Measurements from ENCODE around the gene SLC5A2. TPM values are rescaled to one million over a fixed set of nuclear protein-coding genes. Genes with fewer than 3 reads are reported as not detected.
"Not testable (repeated sequence)": the region's sequence is repeated elsewhere in the genome, so short reads cannot be mapped to it uniquely, and the experiment has no call there.

Gene SLC5A2
- total RNA-seq, result not detected

DNA sequence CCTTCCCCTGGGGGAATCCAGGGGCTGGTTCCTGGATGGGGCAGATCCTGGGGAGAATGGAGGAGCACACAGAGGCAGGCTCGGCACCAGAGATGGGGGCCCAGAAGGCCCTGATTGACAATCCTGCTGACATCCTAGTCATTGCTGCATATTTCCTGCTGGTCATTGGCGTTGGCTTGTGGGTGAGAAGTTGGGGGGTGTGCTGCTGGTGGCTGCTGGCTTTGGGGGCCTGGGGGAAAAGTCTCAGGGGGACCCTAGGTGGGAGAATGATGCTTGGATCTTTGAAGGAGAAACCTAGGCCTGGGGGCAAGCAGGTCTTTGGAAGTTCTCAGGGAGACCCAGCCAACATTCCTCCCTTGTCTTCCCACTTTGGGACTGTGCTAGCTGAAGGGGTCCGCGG is at the start of gene SLC5A2:
SLC5A2 (plus strand) TSS at position 43 of the 400 bp plus-strand sequence; CDS start at position 57, 14 bp downstream.
- Histone ChIP-seq H3K36me3 (peaks cover 0 to 2% (median 0%) of the 10 kb centered on the region in 3 donors), H3K27me3 (peaks cover 0 to 31% (median 0%) of the 10 kb centered on the region in 4 donors), H3K9me3 (no peaks in the 10 kb centered on the region), H3K27ac (no peak within 1 kb of the TSS), H3K4me3 (no peak within 1 kb of the TSS), H3K4me1 (peaks cover 12 to 23% (median 12%) of the 10 kb centered on the region in 3 donors)
- no peak for TF ChIP-seq POLR2A (IDR thresholded peaks at IDR 0.05)
- TF ChIP-seq, protein P1, sequence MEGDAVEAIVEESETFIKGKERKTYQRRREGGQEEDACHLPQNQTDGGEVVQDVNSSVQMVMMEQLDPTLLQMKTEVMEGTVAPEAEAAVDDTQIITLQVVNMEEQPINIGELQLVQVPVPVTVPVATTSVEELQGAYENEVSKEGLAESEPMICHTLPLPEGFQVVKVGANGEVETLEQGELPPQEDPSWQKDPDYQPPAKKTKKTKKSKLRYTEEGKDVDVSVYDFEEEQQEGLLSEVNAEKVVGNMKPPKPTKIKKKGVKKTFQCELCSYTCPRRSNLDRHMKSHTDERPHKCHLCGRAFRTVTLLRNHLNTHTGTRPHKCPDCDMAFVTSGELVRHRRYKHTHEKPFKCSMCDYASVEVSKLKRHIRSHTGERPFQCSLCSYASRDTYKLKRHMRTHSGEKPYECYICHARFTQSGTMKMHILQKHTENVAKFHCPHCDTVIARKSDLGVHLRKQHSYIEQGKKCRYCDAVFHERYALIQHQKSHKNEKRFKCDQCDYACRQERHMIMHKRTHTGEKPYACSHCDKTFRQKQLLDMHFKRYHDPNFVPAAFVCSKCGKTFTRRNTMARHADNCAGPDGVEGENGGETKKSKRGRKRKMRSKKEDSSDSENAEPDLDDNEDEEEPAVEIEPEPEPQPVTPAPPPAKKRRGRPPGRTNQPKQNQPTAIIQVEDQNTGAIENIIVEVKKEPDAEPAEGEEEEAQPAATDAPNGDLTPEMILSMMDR (IDR thresholded peaks at IDR 0.05), result no peak
- DNase-seq, result no peak
- 80 to 81% methylated on average over 4 of the region's 4 CpGs for WGBS, 2 donors
- intact Hi-C loops (cut with DNase I), result no loop called here

DNA sequence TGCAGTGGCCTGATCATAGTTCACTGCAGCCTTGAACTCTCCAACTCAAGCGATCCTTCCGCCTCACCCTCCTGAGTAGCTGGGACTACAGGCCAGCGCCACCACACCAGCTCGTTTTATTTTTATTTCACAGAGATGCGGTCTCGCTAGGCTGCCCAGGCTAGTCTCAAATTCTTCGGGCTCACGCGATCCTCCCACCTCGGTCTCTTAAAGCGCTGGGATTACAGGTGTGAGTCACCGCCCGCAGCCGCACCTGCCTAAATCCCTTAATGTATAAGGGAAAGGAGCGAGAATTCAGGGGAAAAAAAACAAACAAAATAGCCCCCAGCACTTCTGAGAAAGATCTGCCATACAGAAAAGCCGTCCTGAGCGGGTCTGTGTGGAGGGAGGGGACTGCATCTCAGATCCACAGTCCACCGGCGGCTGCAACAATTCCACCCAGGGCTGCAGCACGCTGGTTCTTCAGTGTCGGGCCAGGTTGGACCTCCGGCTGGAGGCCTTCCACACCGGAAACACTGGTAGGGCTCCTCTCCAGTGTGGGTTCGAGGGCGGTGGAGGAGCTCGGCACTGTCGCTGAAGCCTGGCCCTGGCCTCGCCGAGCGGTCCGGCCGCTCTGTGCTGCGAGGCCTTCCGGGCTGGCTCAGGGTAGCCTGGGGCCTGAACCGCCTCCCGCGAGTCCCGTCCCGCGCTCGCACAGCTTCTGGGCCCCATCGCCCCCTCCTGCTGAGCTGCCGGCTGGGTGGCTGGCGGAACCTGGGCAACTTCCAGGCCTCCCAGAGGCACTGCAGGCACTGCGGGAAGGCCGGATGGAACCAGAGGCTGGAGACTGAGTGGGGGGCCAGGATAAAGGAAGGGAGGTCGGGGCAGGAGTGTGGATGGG is 47.3 kb upstream of the SLC5A2 start:
- 40 to 73% methylated on average over 22 to 23 of the region's 47 CpGs for WGBS, 2 donors
- peak overlapping the region in 1 of 4 donors; percentile 2 for H3K4me3 ChIP-seq
- no peaks in the 10 kb centered on the region for H3K9me3 ChIP-seq
- H3K27ac ChIP-seq, result no peak overlapping the region
- H3K36me3 ChIP-seq, result no peaks in the 10 kb centered on the region
- peaks cover 0 to 10% (median 3%) of the 10 kb centered on the region in 3 donors for H3K4me1 ChIP-seq
- intact Hi-C loops (cut with DNase I), result no loop called here
- no peak for TF ChIP-seq POLR2A (IDR thresholded peaks at IDR 0.05)
- TF ChIP-seq, protein P1 (IDR thresholded peaks at IDR 0.05), result no peak
- H3K27me3 ChIP-seq, result peaks cover 0 to 13% (median 0%) of the 10 kb centered on the region in 4 donors
- no peak for DNase-seq

DNA sequence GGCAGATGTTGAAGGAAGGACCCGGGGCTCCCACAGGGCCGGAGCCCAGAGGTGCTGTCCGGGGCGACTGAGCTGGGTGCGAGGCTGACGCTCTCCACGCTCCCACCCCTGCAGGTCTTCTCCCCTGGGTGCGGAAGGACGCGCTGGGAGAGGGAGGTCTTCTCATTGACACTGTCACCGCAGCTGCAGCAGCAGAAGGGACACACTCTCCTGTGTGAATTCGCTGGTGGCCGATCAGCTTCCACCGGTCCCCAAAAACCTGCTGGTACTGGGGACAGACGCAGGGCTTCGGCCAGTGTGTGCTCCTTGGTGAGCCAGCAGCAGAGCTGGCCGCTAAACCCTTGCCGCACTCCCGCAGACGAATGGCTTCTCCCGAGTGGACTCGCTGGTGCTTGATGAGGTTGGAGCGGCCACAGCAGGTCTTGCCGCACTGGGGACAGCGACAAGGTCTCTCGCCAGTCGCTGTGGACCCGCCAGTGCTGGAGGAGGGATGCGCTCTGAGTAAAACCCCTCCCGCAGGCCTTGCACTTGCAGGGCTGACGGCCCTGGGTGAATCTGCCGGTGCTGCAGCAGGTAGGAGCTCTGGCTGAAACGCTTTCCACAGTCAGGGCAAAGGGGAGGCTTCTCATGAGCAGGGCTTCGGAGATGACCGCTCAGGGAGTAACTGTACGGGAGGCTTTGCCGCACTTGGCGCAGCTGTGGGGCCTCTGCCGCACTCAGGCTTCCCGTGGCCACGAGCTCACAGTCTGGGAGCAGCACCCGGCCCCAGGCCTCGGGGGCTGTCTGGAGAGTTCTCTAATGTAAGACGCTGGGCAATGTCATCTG is 46.5 kb upstream of the SLC5A2 start:
- Histone ChIP-seq H3K4me1 (peaks cover 0 to 10% (median 3%) of the 10 kb centered on the region in 3 donors), H3K36me3 (no peaks in the 10 kb centered on the region), H3K9me3 (no peaks in the 10 kb centered on the region), H3K4me3 (no peak overlapping the region), H3K27ac (no peak overlapping the region), H3K27me3 (peaks cover 0 to 13% (median 0%) of the 10 kb centered on the region in 4 donors)
- 89 to 92% methylated on average over 28 to 30 of the region's 44 CpGs for WGBS, 2 donors
- TF ChIP-seq, protein P1 (IDR thresholded peaks at IDR 0.05), result no peak
- no peak for TF ChIP-seq POLR2A (IDR thresholded peaks at IDR 0.05)
- intact Hi-C loops (cut with DNase I), result no loop called here
- no peak for DNase-seq

DNA sequence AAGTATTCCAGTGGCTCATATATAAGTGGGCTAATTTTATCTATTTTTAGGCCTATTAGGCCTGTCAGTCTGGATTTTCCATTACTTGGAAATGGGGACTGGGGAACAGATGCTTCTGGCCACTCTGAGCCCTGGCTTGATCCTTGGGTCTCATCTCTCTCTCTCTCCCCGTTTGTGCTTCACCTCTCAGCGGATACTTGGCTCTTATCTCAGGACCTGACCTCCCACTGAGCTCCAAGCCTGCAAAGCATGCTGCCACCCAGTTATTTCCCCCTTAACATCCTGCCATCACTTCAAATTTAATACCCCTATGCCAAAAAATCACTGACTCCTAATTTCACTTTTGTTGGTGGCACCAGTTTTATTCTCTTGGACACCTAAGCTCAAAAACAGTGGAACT is 44.5 kb upstream of the SLC5A2 start:
- Histone ChIP-seq H3K27me3 (peaks cover 0 to 13% (median 0%) of the 10 kb centered on the region in 4 donors), H3K9me3 (no peaks in the 10 kb centered on the region), H3K4me3 (no peak overlapping the region), H3K4me1 (peaks cover 0 to 29% (median 8%) of the 10 kb centered on the region in 3 donors), H3K27ac (no peak overlapping the region), H3K36me3 (no peaks in the 10 kb centered on the region)
- TF ChIP-seq, protein P1 (IDR thresholded peaks at IDR 0.05), result no peak
- no peak for TF ChIP-seq POLR2A (IDR thresholded peaks at IDR 0.05)
- intact Hi-C loops (cut with DNase I), result no loop called here
- no peak for DNase-seq
- 74% methylated on average over 2 of the region's 2 CpGs for WGBS, 2 donors

- Histone ChIP-seq H3K4me1 (peaks cover 0 to 29% (median 8%) of the 10 kb centered on the region in 3 donors), H3K27me3 (peaks cover 0 to 13% (median 0%) of the 10 kb centered on the region in 4 donors)
- H3K9me3 ChIP-seq; DNase-seq; intact Hi-C loops (cut with DNase I); H3K4me3 ChIP-seq; H3K27ac ChIP-seq; H3K36me3 ChIP-seq: not testable (repeated sequence)
- WGBS, 2 donors, result 44 to 53% methylated on average over 4 of the region's 4 CpGs
Observed at GRCh38 chr16:31439023-31439422, 43.9 kb upstream of the SLC5A2 start.
